Hepatocyte (in vitro differentiated cells): Measurements from ENCODE around the gene PITPNB.

Source experiments
- EZH2 ChIP-seq: fragments of 200-600 bp; sonication (generic); IDR thresholded peaks from 2 replicates; pipeline ENCODE4 v1.6.1; 2016; ENCODE audit warnings: antibody characterized with exemption, mild to moderate bottlenecking, borderline replicate concordance
- EZH2phosphoT487 ChIP-seq: fragments of 200-600 bp; sonication (generic); IDR thresholded peaks from one replicate; pipeline ENCODE4 v1.6.1; 2018; ENCODE audit warnings: antibody characterized with exemption, mild to moderate bottlenecking, low read depth, moderate library complexity; ENCODE audit not compliant: unreplicated experiment, severe bottlenecking
- TF ChIP-seq, protein P1 (sequence below): fragments of 200-600 bp; sonication (generic); IDR thresholded peaks from 2 replicates; pipeline ENCODE4 v1.5.1; 2016; ENCODE audit warnings: antibody characterized with exemption, mild to moderate bottlenecking; ENCODE audit not compliant: poor library complexity

DNA sequence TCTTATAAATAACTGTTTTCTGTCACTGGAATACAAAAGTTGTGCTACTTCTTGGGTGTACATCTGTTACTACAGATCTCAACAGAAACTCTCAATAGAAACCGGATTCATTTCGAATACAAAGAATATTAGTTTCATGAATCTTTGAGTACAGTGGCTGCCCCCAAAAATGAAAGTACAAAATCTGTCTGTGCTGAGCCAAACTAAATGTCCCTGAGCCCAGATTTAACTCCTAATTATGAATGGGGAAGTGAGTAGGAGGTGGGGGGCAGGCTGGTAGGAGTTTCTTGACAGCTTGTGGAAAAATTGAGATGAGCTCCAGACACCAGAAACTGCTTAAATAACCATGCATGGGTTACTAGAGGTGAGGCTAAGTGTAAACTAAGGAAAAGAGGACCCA is 41.6 kb downstream of the PITPNB start:
- TF ChIP-seq, protein P1, sequence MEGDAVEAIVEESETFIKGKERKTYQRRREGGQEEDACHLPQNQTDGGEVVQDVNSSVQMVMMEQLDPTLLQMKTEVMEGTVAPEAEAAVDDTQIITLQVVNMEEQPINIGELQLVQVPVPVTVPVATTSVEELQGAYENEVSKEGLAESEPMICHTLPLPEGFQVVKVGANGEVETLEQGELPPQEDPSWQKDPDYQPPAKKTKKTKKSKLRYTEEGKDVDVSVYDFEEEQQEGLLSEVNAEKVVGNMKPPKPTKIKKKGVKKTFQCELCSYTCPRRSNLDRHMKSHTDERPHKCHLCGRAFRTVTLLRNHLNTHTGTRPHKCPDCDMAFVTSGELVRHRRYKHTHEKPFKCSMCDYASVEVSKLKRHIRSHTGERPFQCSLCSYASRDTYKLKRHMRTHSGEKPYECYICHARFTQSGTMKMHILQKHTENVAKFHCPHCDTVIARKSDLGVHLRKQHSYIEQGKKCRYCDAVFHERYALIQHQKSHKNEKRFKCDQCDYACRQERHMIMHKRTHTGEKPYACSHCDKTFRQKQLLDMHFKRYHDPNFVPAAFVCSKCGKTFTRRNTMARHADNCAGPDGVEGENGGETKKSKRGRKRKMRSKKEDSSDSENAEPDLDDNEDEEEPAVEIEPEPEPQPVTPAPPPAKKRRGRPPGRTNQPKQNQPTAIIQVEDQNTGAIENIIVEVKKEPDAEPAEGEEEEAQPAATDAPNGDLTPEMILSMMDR, result no peak
- TF ChIP-seq EZH2, result no peak
- TF ChIP-seq EZH2phosphoT487, result no peak
